ENCODE measurements around the gene DNAJC1.

Gene DNAJC1

DNA sequence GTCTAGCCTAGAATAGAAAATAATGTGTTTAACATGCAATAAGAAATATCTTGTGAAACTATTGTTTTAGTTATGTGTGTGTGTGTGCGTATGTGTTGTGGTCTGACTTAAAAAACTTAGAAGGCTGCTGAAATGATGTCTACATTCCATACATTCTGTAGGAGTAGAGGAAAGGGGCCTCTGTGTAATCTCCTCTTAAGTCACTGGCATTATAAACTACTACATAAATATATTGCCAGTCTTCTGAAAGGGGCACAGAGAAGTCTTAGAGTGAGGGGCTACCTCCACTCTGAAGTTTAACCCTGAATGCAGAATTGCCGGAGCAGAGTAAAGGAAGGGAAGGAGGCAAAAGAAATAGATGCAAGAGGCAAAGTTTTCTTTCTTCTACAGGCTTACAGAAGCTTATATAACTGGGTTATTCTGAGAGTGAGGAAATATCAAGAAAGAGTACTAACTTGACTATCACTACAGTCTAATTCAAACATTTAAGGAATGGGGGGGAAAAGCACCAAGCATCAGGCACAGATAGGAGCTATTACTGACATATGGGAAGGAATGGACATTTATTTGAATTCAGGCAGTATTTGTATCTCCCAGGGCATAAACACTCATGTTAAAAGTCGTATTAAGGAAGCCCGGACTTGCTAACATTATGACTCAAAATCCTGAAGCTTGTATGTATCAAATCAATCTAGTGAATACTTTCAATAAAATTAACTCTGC lies 75.7 kb downstream of the DNAJC1 start:
- TF ChIP-seq, protein P1, sequence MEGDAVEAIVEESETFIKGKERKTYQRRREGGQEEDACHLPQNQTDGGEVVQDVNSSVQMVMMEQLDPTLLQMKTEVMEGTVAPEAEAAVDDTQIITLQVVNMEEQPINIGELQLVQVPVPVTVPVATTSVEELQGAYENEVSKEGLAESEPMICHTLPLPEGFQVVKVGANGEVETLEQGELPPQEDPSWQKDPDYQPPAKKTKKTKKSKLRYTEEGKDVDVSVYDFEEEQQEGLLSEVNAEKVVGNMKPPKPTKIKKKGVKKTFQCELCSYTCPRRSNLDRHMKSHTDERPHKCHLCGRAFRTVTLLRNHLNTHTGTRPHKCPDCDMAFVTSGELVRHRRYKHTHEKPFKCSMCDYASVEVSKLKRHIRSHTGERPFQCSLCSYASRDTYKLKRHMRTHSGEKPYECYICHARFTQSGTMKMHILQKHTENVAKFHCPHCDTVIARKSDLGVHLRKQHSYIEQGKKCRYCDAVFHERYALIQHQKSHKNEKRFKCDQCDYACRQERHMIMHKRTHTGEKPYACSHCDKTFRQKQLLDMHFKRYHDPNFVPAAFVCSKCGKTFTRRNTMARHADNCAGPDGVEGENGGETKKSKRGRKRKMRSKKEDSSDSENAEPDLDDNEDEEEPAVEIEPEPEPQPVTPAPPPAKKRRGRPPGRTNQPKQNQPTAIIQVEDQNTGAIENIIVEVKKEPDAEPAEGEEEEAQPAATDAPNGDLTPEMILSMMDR (IDR thresholded peaks at IDR 0.05): no peak
- Mint-ChIP-seq H3K27me3 (ENCODE audit: low read depth, poor library complexity) (no peaks in the 10 kb centered on the region), H3K4me1 (peaks cover 21% of the 10 kb centered on the region), H3K36me3 (ENCODE audit: low read depth) (peaks cover 4% of the 10 kb centered on the region), H3K4me3 (no peak overlapping the region), H3K27ac (no peak overlapping the region), H3K9me3 (no peaks in the 10 kb centered on the region)
- DNase-seq: no peak

DNA sequence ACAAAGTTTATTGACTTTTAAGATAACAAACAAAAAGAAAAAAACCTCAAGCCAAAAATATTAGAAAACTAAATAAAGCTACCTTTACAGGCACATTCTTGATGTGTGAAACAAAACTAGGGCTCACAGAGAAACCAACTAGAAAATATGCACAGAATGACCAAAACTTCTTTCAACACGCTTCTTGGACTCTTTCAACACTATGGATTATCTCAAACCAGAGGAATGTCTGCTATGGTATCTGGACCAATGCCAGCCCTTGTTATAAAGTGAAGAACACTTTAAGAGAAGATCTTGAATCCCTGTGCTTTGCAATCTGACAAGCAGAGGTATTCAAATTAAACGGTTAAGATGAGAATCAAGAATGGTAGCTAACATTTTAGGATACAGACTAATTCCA lies 76.6 kb downstream of the DNAJC1 start:
- TF ChIP-seq, protein P1 (IDR thresholded peaks at IDR 0.05): no peak
- DNase-seq: no peak
- peaks cover 4% of the 10 kb centered on the region for H3K36me3 Mint-ChIP-seq (ENCODE audit: low read depth)
- no peak overlapping the region for H3K4me3 Mint-ChIP-seq
- no peaks in the 10 kb centered on the region for H3K27me3 Mint-ChIP-seq (ENCODE audit: low read depth, poor library complexity)
- no peaks in the 10 kb centered on the region for H3K9me3 Mint-ChIP-seq
- H3K27ac Mint-ChIP-seq: no peak overlapping the region
- peaks cover 21% of the 10 kb centered on the region for H3K4me1 Mint-ChIP-seq

DNA sequence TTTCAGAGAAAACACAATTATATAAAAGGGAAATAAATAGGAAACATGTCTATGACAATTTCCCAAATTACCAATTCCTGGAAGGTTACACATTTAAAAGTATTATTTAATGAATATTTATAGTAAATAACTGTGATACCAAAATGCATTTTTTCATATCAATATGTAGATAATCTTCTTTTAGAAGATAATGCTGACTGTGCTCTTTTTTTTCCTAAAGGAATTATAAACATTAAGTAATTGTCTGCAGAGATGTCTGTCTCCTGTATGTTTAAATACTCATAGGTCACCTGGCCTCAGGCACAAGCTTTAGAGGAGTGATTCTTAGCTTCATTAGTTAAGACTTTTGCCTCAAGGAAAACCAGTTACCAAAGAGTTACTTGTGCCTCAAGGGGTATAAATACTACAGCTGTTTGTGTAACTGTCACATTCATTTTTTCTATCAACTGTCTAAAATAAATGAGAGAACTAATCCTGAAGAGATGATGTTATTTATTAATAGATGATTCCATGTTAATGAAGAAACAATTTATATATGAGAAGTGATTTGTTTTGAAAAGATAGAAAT lies 77.1 kb downstream of the DNAJC1 start:
- H3K36me3 Mint-ChIP-seq (ENCODE audit: low read depth): peaks cover 4% of the 10 kb centered on the region
- no peaks in the 10 kb centered on the region for H3K27me3 Mint-ChIP-seq (ENCODE audit: low read depth, poor library complexity)
- DNase-seq: no peak
- H3K4me3 Mint-ChIP-seq: no peak overlapping the region
- peaks cover 21% of the 10 kb centered on the region for H3K4me1 Mint-ChIP-seq
- H3K9me3 Mint-ChIP-seq: no peaks in the 10 kb centered on the region
- no peak overlapping the region for H3K27ac Mint-ChIP-seq
- TF ChIP-seq, protein P1 (IDR thresholded peaks at IDR 0.05): no peak

- no peak overlapping the region for H3K4me3 Mint-ChIP-seq
- H3K4me1 Mint-ChIP-seq: peaks cover 21% of the 10 kb centered on the region
- H3K27me3 Mint-ChIP-seq (ENCODE audit: low read depth, poor library complexity): no peaks in the 10 kb centered on the region
- TF ChIP-seq, protein P1 (IDR thresholded peaks at IDR 0.05): no peak
- DNase-seq: no peak
- H3K9me3 Mint-ChIP-seq: no peaks in the 10 kb centered on the region
- H3K27ac Mint-ChIP-seq: no peak overlapping the region
- peaks cover 4% of the 10 kb centered on the region for H3K36me3 Mint-ChIP-seq (ENCODE audit: low read depth)
Measured at GRCh38 chr10:21925851-21926250, 77.7 kb downstream of the DNAJC1 start.

DNA sequence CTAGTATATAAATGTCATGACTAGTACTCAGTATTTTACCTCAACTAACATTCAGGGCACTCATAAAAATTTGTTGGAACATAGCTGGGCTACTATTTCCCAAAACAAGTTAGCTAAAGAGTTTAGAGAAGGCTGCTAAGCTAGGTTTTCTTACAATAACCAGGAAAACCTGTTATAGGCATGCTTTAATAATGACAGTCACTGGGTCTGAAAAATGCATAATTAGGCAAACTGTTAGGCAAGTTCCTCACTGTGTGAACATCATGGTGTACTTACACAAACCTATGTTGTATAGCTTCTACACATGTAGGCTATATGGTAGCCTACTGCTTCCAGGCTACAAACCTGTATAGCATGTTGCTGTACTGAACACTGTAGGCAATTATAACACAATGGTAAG lies 79.0 kb downstream of the DNAJC1 start:
- no peak overlapping the region for H3K27ac Mint-ChIP-seq
- peaks cover 4% of the 10 kb centered on the region for H3K36me3 Mint-ChIP-seq (ENCODE audit: low read depth)
- no peak for DNase-seq
- TF ChIP-seq, protein P1 (IDR thresholded peaks at IDR 0.05): no peak
- no peak overlapping the region for H3K4me3 Mint-ChIP-seq
- no peaks in the 10 kb centered on the region for H3K9me3 Mint-ChIP-seq
- H3K4me1 Mint-ChIP-seq: peaks cover 24% of the 10 kb centered on the region
- H3K27me3 Mint-ChIP-seq (ENCODE audit: low read depth, poor library complexity): no peaks in the 10 kb centered on the region

- TF ChIP-seq, protein P1 (IDR thresholded peaks at IDR 0.05): no peak
- Mint-ChIP-seq H3K9me3 (no peaks in the 10 kb centered on the region), H3K4me3 (no peak overlapping the region), H3K4me1 (peaks cover 7% of the 10 kb centered on the region), H3K27ac (no peak overlapping the region), H3K27me3 (ENCODE audit: low read depth, poor library complexity) (peaks cover 3% of the 10 kb centered on the region), H3K36me3 (ENCODE audit: low read depth) (peaks cover 8% of the 10 kb centered on the region)
- DNase-seq: no peak
Measured at GRCh38 chr10:21920633-21921032, 82.9 kb downstream of the DNAJC1 start.
